DMS79 treated with DMSO at 0.1 percent for 48 hours (cell line): ENCODE data around the gene DNAJC5G.
"Not testable (repeated sequence)": the region's sequence is repeated elsewhere in the genome, so short reads cannot be mapped to it uniquely, and the experiment has no call there.

ENCODE experiments used
- DNase-seq: peaks from one replicate; lab custom pipeline; 2025; lab: John Stamatoyannopoulos, UW

The DNAJC5G gene

GRCh38 chr2:27255187-27255586 is 20.0 kb upstream of the DNAJC5G start:
- no peak for DNase-seq

DNA sequence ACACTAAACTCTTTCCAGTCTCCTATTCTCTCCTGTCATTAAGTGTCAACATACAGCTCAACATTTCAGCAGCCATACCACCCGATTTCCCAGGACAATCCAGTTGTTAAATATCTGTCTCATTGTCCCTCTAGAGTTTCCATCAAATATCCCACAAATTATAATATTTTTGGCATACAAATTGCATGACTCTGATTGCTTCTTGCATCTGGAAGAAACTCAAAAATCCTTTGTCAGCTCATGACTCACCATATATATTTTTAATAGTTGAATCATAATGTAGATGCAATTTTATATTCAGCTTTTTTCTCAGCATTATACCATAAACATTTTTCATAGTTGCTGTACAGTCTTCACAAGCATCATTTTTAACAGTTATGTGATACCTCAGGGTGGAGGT is 19.6 kb upstream of the DNAJC5G start:
- DNase-seq = no peak

DNA sequence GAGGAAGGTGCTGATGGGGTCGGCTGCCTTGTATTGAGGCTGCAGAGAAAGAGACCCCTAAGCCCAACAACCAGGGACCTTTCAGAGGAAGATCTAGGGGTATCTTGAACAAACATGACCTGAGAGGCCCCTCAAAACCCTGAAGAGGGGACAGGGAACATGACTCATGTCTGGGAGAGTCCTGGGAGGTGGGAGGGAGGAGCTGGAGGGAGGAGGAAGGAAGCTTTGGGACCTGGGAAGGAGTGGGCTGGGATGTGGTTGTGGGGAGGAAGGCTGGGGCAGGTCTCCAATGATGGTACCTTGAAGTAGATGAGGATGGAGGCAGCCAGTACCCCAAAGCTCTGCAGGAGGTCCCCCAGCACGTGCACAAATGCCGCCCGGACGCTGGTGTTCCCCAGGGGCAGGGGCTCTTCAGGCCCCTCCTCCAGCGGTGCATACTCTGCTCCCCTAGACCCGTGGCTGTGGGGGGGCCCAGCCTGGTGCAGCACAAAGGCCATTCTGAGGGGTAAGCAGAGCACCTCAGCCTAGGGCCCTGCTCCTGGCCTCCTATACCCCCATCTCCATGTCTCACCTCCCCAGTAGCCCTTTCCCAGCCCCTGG is 18.3 kb upstream of the DNAJC5G start:
- no peak for DNase-seq

GRCh38 chr2:27258051-27258450 is 17.2 kb upstream of the DNAJC5G start:
- DNase-seq = no peak

- no peak for DNase-seq
Observed at GRCh38 chr2:27261241-27261925, 13.8 kb upstream of the DNAJC5G start.

DNA sequence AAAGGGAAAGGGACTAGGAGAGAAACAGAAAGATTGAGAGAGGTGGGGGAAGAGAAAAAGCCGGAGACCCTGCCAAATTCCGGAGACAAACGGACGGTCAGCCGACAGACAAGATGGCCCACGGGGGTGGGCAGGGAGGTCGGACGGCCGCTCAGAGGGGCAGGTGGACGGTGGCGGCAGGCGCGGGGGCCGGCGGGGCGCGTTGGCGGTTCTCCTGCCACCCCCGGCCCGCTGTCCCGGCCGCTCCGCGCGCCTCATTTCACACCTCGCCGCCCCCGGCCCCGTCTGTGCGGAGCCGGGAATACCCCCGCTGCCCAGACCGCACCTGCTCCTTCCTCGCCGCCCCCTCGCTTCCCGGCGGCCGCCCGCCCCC is 13.3 kb upstream of the DNAJC5G start:
- DNase-seq = no peak

DNA sequence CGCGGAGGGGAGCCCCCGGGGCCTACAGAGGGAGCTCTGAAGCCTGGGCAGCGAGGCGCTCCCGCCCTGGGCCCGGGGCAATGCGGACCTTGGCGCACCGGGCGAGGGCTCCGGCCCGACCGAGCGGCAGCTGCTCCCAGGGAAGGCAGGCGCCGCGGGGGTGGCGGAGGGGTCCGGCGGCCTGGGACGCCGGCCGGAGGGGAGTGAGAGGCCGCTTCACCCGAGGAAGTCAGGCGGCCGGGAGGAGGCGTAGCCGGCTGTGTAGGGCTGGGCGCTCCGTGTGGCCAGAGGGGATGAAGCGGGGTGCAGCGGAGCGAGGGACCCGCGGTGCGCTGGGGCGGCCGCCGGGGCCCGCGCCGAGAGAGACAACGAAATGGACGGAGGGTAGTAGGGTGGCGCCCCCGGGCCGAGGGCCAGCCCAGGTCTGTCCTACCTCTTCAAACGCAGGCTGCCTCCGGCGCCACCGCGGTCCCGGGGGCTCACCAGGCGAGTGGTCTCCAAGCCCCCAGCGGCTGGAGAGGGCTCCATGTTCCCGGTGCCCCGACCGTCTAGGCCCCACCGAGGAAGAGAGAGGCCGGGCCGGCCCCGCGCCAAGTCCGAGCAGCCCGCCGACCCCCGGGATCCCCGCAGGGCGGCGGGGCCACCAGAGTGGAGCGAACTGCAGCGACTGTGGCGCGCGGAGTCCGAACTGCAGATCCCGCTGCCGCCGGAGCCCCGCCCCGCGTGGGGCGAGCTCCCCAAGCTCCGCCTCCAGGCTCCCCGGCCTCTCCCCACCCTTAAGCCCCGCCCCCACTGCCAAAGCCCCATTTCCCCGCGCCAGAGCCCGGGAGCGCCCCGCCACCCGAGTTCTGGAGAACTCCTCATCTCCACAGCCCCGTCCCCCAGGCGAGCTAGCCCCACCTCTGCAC is 12.6 kb upstream of the DNAJC5G start, which contains the start of gene SLC30A3:
Gene SLC30A3, minus strand, starts transcription at position 669 of the 908 bp plus-strand sequence. Its CDS starts 141 bp downstream, at position 528.
- peak; percentile 17 for DNase-seq

DNA sequence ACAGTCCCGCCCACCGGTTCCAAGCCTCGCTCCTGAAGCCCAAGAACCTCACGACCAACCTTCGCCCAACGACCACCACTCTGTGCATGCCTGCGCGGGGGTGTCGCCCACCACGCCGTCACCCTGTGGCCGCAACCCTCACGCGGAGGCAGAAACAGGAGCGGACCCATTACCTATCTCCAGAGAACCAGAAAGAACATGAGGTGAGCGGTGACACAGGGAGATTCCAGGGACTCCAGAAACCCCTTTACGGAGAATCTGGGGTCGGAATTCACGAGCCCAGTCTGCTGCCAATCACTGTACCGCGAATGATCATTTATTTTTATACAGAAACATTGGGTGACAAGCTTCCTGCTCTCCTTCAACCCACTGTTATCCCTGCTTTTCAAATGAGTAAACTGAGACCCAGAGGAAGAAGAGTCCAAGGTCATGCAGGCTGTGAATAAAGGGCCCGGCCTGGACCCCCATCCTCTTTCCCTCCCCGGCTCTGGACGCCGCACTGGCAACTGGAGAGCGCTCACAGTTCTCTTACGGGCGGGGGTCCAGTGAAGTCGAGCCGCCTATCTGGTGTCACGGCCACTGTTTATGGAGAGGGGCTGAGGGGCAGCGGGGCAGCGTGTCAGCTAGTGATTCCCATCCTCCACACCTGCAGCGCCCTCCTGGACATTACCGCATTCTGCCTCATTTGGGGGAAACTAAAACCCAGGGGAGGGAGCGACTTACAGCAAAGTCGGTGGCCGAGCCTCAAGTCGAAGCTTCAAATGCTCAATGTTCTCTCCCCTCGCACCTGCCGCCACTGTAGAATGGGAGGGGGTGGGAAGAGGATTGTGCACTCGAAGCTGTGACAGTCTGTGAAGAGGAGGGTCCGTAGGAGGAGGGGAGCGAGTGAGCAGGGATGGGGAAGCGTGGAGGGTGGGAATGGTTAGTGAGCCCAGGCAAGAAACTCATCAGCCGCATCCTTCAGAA is 11.7 kb upstream of the DNAJC5G start:
- DNase-seq = peak; percentile 20

- DNase-seq = peak; percentile 20
Observed at GRCh38 chr2:27264253-27264752, 10.9 kb upstream of the DNAJC5G start.

DNA sequence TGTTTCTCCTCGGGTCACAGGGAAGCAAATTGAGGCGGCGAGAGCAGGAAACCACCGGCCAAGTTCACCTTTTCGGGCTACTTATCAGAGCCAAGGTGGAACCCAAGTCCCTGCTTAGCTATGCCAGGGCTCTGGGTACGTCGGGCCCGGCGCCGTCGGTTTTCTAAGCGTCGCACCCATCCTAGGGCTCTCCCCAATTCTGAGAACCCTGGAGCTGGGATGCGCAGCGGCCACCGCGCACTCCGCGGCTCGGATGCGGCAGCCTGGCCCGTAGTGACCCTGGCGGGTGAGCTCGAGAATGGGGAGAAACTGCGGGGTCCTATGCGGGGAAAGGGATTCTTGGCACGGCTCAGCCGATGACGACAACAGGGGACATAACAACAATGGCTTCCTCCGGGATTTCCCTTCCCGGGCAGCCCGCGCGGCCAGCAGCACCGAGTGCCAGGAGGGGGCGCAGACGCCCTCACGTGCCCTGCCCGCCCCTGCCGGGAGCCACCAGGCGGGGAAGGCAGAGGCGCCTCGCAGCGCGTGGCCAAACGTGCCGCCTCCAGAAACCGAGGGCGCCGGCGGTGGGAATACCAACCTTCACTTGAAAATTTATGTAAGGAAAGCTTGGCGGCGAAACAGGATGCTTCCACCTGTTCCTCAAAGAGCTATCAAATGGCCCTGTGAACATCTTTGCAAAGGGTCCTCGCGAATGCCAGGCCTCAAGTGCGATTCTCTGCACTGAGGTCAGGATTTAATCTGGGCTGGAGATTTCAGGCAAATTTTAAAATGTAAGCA is 10.3 kb upstream of the DNAJC5G start:
- peak; percentile 66 for DNase-seq

GRCh38 chr2:27265536-27265870 is 9.7 kb upstream of the DNAJC5G start:
- no peak for DNase-seq

DNA sequence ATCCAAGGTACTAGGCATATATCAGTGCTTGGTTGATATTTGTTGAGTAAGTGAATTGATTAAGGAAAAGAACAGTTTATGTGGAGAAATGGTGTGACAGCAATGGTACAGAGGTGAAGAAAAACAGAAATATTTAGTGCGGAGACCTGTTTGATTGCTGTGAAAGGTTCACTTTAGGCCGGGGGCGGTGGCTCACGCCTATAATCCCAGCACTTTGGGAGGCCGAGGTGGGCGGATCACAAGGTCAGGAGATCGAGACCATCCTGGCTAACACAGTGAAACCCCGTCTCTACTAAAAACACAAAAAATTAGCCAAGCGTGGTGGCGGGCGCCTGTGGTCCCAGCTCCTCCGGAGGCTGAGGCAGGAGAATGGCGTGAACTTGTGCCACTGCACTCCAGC is 6.9 kb upstream of the DNAJC5G start:
- DNase-seq = not testable (repeated sequence)

DNA sequence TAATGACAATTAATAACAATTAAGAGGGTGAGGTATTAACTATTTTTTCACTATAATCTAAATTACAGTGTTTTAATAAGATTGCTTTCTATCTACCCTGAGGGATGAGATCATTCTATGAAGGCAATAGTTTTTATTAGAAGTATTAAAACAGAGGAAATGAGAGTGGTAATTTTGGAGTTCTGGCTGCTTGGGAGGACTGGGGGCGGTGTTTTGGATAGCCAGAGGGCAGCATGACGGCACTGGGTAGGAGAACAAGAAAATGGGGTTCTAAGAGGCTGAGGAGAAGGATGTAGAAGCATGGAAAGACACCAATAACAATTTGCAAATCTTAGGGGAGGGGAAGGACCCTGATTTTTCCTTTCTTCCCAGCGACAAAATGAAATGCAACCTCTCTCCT is 5.1 kb upstream of the DNAJC5G start:
- no peak for DNase-seq

- no peak for DNase-seq
Observed at GRCh38 chr2:27270670-27271069, 4.6 kb upstream of the DNAJC5G start.

DNA sequence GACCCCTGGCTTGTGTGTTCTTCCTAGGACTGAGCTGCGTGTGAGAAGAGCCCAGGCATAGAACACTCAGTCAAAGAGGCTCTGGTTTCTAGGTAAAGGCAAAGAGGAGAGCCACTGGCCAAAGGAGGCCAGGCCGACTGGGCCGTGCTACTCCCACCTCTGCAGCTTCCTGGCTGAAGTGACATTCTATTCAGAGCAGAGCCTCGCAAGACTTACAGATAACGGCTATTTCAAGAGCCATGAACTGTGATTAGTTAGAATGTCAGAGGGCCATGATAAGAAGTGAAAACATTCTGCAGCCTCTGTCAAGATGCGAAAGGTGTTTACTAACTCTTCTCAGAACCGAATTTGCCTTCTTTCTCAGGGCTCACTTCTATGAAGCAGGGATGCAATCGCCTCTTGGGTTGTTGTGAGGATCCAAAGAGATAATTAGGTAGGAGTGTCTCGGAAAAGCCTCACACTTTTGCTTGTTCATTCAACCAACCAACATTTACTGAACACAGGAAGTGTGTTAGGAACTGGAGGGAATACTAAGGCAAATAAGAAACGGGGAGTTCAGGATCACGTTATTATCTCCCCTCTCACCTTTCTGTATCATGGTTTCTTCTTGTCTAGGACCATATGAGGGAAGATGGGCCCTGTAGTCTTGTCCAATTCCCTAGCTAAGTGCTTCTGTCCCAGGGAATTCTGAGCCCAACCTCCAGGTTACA is 3.4 kb upstream of the DNAJC5G start:
- no peak for DNase-seq

DNA sequence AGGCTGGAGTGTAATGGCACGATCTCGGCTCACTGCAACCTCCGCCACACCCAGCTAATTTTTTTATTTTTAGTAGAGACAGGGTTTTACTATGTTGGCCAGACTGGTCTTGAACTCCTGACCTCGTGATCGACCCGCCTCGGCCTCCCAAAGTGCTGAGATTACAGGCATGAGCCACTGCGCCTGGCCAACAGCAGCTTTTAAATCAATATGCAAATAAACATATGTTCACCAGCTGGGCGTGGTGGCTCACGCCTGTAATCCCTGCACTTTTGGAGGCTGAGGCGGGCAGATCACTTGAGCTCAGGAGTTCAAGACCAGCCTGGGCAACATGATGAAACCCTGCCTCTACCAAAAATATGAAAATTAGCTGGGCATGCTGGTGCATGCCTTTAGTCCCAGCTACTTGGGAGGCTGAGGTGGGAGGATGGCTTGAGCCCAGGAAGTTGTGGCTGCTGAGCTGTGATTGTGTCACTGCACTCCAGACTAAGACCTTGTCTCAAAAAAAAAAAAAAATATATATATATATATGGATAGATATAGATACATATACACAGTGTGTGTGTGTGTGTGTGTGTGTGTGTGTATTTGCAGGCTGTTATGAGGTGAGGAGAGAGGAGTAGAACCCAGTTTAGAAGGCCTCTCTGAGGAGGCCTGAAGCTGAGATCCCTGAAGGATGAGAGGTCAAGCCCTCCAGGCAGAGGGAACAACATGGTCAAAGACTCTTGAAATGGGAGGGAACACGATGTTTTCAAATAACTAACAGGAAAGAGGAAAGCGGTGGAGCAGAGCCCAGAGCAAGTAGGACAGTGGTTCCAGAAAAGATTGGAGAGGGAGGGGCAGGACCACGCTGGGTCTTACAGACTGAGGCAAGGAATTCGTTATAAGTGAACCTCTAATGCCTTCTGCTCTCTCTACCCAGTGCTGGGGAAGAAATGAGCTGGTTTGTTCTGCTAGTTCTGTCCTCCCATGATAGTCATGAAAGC is 2.4 kb upstream of the DNAJC5G start:
- DNase-seq = not testable (repeated sequence)

- no peak for DNase-seq
Observed at GRCh38 chr2:27278010-27278409, 2.8 kb downstream of the DNAJC5G start.

DNA sequence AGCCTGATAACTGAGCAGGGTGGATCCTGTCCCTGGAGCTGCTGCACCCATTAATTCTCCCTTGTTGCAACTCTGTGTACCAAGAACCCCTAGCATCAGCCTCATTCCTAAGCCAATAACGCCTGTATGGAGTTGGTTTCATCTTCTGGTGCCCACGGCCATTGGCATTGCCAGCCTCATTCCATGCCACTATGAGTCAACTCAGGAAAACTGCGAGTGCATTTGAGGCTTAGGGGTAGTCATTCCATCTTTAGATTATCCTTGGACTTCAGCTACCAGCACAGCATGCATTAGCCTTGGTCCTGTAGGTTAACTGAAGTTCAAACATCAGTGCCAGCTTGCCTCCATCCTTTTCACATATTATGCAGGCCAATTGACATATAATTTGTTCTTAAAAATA is 5.6 kb downstream of the DNAJC5G start:
- DNase-seq = no peak

DNA sequence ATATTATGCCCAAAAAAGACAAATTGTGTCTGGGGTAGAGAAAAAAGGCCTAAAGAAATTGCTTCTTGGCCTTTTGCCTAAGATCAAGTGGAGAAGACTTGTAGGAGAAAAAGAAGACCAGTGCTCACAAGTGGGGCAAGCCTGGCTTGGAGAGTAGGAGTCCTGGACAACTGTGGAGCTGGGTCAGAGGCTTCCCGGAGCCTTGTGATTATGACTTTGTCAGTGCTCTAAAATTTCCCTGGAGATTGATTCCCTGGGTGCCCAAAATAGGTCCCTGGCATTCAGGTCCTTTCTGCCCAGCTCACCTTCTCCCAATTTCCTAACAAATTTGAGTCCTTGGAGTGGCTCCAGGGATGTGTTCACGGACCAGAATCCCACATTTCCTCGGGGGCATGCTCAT is 6.2 kb downstream of the DNAJC5G start:
- DNase-seq = no peak
